Endothelial cell (in vitro differentiated cells): ENCODE data around the gene SCGB3A1. TPM values are rescaled to one million over a fixed set of nuclear protein-coding genes. Genes with fewer than 3 reads are reported as not detected.

ENCODE experiments used
- DNase-seq: peaks from one replicate; pipeline ENCODE4 v3.0.0; 2021; ENCODE audit warnings: low spot score
- H3K27ac Mint-ChIP-seq: one replicate; pipeline ENCODE4 v1.8.0; 2021; ENCODE audit warnings: mixed read lengths, inconsistent platforms; ENCODE audit not compliant: unreplicated experiment
- H3K27me3 Mint-ChIP-seq: one replicate; pipeline ENCODE4 v1.8.0; 2021; ENCODE audit warnings: mild to moderate bottlenecking, moderate library complexity, mixed read lengths, inconsistent platforms; ENCODE audit not compliant: unreplicated experiment
- H3K36me3 Mint-ChIP-seq: one replicate; pipeline ENCODE4 v1.8.0; 2021; ENCODE audit warnings: mild to moderate bottlenecking, low read depth, mixed read lengths, inconsistent platforms; ENCODE audit not compliant: unreplicated experiment
- H3K4me1 Mint-ChIP-seq: one replicate; pipeline ENCODE4 v1.8.0; 2021; ENCODE audit warnings: mild to moderate bottlenecking, mixed read lengths, inconsistent platforms; ENCODE audit not compliant: unreplicated experiment
- H3K4me3 Mint-ChIP-seq: one replicate; pipeline ENCODE4 v1.8.0; 2021; ENCODE audit warnings: mild to moderate bottlenecking, mixed read lengths, inconsistent platforms; ENCODE audit not compliant: unreplicated experiment
- H3K9me3 Mint-ChIP-seq: one replicate; pipeline ENCODE4 v1.8.0; 2021; ENCODE audit warnings: mixed read lengths, inconsistent platforms; ENCODE audit not compliant: unreplicated experiment
- total RNA-seq: library from RNA; stranded (reverse); fragmentation: NEBNext Ultra II Directional; extraction: Animal tissue kit (Norgen Biotek cat#: 25700); gene quantifications from one replicate; pipeline ENCODE4 v1.2.1, GENCODE V29; 2021; ENCODE audit not compliant: unreplicated experiment
- TF ChIP-seq, protein P1 (sequence below): fragments of 200-600 bp; sonication (generic); IDR thresholded peaks from one replicate; pipeline ENCODE4 v1.5.0; 2021; ENCODE audit warnings: antibody characterized with exemption; ENCODE audit not compliant: unreplicated experiment

The SCGB3A1 gene
- total RNA-seq, 1 donor from 2014 or later: 5.4 TPM

DNA sequence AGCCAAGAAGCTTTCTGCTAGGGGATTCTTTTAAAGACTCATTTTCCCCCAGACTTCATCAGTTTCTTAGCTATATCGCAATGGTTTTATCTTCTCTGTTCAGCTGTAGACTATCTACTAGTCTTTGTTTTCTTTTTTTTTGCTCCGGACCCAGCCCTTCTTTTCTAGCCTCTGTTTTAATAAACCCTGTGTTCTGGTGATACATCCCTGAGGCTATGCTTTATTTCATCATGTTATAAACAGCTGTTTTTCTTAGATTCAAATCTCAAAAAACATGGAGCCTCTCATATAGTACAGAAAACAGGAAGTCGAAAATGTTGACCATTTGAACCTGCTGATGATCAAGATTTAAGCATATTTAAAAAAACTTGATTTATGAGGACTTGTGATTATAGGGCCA, 37.8 kb downstream of the SCGB3A1 start:
- no peaks in the 10 kb centered on the region for H3K27me3 Mint-ChIP-seq
- peaks cover 25% of the 10 kb centered on the region for H3K4me1 Mint-ChIP-seq
- H3K36me3 Mint-ChIP-seq: peaks cover 23% of the 10 kb centered on the region
- H3K4me3 Mint-ChIP-seq: no peak overlapping the region
- H3K27ac Mint-ChIP-seq: no peak overlapping the region
- no peak for DNase-seq
- H3K9me3 Mint-ChIP-seq: no peaks in the 10 kb centered on the region
- TF ChIP-seq, protein P1, sequence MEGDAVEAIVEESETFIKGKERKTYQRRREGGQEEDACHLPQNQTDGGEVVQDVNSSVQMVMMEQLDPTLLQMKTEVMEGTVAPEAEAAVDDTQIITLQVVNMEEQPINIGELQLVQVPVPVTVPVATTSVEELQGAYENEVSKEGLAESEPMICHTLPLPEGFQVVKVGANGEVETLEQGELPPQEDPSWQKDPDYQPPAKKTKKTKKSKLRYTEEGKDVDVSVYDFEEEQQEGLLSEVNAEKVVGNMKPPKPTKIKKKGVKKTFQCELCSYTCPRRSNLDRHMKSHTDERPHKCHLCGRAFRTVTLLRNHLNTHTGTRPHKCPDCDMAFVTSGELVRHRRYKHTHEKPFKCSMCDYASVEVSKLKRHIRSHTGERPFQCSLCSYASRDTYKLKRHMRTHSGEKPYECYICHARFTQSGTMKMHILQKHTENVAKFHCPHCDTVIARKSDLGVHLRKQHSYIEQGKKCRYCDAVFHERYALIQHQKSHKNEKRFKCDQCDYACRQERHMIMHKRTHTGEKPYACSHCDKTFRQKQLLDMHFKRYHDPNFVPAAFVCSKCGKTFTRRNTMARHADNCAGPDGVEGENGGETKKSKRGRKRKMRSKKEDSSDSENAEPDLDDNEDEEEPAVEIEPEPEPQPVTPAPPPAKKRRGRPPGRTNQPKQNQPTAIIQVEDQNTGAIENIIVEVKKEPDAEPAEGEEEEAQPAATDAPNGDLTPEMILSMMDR: no peak

- H3K4me1 Mint-ChIP-seq: peaks cover 7% of the 10 kb centered on the region
- H3K36me3 Mint-ChIP-seq: peaks cover 13% of the 10 kb centered on the region
- no peak overlapping the region for H3K27ac Mint-ChIP-seq
- TF ChIP-seq, protein P1: no peak
- H3K27me3 Mint-ChIP-seq: no peaks in the 10 kb centered on the region
- no peak for DNase-seq
- no peak overlapping the region for H3K4me3 Mint-ChIP-seq
- H3K9me3 Mint-ChIP-seq: no peaks in the 10 kb centered on the region
Measured at GRCh38 chr5:180548563-180548962, 42.7 kb downstream of the SCGB3A1 start.

DNA sequence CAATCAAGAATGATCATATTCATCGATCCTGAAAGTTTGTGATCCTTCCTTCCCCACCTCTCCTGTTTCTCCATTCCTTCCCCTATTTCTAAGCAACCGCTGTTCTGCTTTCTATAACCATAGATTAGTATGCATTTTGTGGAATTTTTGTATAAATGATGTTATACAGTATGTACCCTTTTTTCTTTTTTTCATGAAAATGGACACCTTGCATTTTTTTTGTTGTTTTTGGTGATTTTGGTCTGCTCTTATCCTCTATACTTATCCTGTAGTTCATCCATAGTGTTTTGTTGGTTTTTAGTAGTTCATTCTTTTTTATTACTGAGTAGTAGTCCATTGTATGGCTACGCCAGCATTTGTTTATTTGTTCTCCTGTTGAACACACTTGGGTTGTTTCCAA, 46.1 kb downstream of the SCGB3A1 start:
- Mint-ChIP-seq H3K27ac (peak overlapping the region; percentile 0), H3K4me3 (no peak overlapping the region), H3K9me3 (no peaks in the 10 kb centered on the region), H3K4me1 (peaks cover 3% of the 10 kb centered on the region), H3K36me3 (peaks cover 6% of the 10 kb centered on the region), H3K27me3 (no peaks in the 10 kb centered on the region)
- DNase-seq: no peak
- TF ChIP-seq, protein P1: no peak

GRCh38 chr5:180541710-180542109, 49.6 kb downstream of the SCGB3A1 start:
- DNase-seq: peak; percentile 12
- no peak overlapping the region for H3K27ac Mint-ChIP-seq
- H3K36me3 Mint-ChIP-seq: peaks cover 6% of the 10 kb centered on the region
- TF ChIP-seq, protein P1: peak; percentile 31
- H3K4me1 Mint-ChIP-seq: peaks cover 3% of the 10 kb centered on the region
- H3K27me3 Mint-ChIP-seq: no peaks in the 10 kb centered on the region
- H3K4me3 Mint-ChIP-seq: no peak overlapping the region
- no peaks in the 10 kb centered on the region for H3K9me3 Mint-ChIP-seq

Other genes with a start within 250 kb of the SCGB3A1 start
- 10.1 TPM for gene GFPT2, start 238.2 kb downstream of the SCGB3A1 start, total RNA-seq
- gene CNOT6, start 97.1 kb downstream of the SCGB3A1 start, total RNA-seq: 46.3 TPM
- gene FLT4, start 58.1 kb upstream of the SCGB3A1 start, total RNA-seq: 541 TPM
- gene OR2Y1, start 148.6 kb upstream of the SCGB3A1 start, total RNA-seq: not detected
- gene MGAT1, start 211.3 kb upstream of the SCGB3A1 start, total RNA-seq: 115 TPM